Endothelial cell of umbilical vein (primary cell): ENCODE data around the gene RAB7A. TPM values are rescaled to one million over a fixed set of nuclear protein-coding genes. Genes with fewer than 3 reads are reported as not detected.

Source experiments
- BruUV-seq: library from RNA; stranded (reverse); fragments of 400-500 nt; replicated peaks from 2 replicates; lab custom pipeline; 2021; lab: Mats Ljungman, UMichigan
- CTCF ChIA-PET: fragments of 300-600, 350-600 bp; sonication (Branson Sonifier 250); formaldehyde crosslinking; loops from one replicate; lab custom pipeline; 2021; ENCODE audit warnings: antibody characterized with exemption, inconsistent platforms; lab: Charles Lee
- POLR2A ChIA-PET: fragments of 300-600, 350-600 bp; sonication (Branson Sonifier 250); formaldehyde crosslinking; loops from one replicate; lab custom pipeline; 2021; ENCODE audit warnings: antibody characterized with exemption, inconsistent platforms; lab: Charles Lee
- DNase-seq: peaks from one replicate; pipeline ENCODE4 v3.0.0-alpha.2; 2011; ENCODE audit warnings: low read depth, low spot score
- FAIRE-seq: peaks from 2 replicates; lab custom pipeline; 2011; peaks lifted over from hg19 to GRCh38; lab: Jason Lieb, UNC
- H2AFZ ChIP-seq: 2 replicates; pipeline ENCODE4 v1.6.0; 2012; ENCODE audit warnings: low read depth, low read length, control low read depth, inconsistent platforms
- H3K27ac ChIP-seq: 2 replicates; pipeline ENCODE4 v1.5.1; 2011; ENCODE audit warnings: low read depth, mild to moderate bottlenecking, control low read depth, low read length, moderate library complexity; ENCODE audit not compliant: insufficient read depth
- H3K27me3 ChIP-seq, 2 experiments: 2 replicates each; pipeline versions ENCODE4 v1.6.0 to v1.6.1; 2011; ENCODE audit warnings: low read length in 2 of 2, mixed read lengths in 1 of 2; ENCODE audit not compliant: control insufficient read depth in 2 of 2, insufficient read depth in 2 of 2
- H3K36me3 ChIP-seq, 2 experiments: 2 replicates in 1 of 2; 3 replicates in 1 of 2; pipeline ENCODE4 v1.5.1; 2011; ENCODE audit warnings: low read length in 2 of 2, mild to moderate bottlenecking in 1 of 2, moderate library complexity in 1 of 2; ENCODE audit not compliant: control insufficient read depth in 2 of 2, insufficient read depth in 2 of 2; ENCODE audit errors: extremely low read depth in 1 of 2
- H3K4me1 ChIP-seq: 3 replicates; pipeline ENCODE4 v1.5.1; 2011; ENCODE audit warnings: mild to moderate bottlenecking, low read length; ENCODE audit not compliant: control insufficient read depth, insufficient read depth; ENCODE audit errors: extremely low read depth
- H3K4me2 ChIP-seq: 2 replicates; pipeline ENCODE4 v1.6.1; 2011; ENCODE audit warnings: low read length, control low read depth, mixed read lengths; ENCODE audit not compliant: insufficient read depth
- H3K4me3 ChIP-seq, 3 experiments: fragments of 200-600 bp in 1 of 3; sonication (generic), shearing (Covaris generic) in 1 of 3; replicated peaks in 1 of 3; 2 replicates each; pipeline ENCODE4 v1.5.1; 2011 to 2016; ENCODE audit warnings: control low read depth in 3 of 3, low read length in 3 of 3, mild to moderate bottlenecking in 2 of 3, inconsistent platforms in 1 of 3, low read depth in 1 of 3, moderate library complexity in 1 of 3; ENCODE audit not compliant: insufficient read depth in 1 of 3
- H3K79me2 ChIP-seq: 2 replicates; pipeline ENCODE4 v1.6.0; 2012; ENCODE audit warnings: low read length, inconsistent platforms; ENCODE audit not compliant: control insufficient read depth, insufficient read depth
- H3K9ac ChIP-seq: replicated peaks from 2 replicates; pipeline ENCODE3; 2011; ENCODE audit warnings: low read length, control low read depth; ENCODE audit not compliant: insufficient read depth; ENCODE audit errors: extremely low read depth
- H3K9me1 ChIP-seq: replicated peaks from 3 replicates; pipeline ENCODE4 v1.6.0; 2011; ENCODE audit warnings: mild to moderate bottlenecking, low read length; ENCODE audit not compliant: control insufficient read depth, insufficient read depth; ENCODE audit errors: extremely low read depth
- H3K9me3 ChIP-seq: replicated peaks from 2 replicates; pipeline ENCODE4 v1.5.1; 2012; ENCODE audit warnings: low read length, inconsistent platforms; ENCODE audit not compliant: control insufficient read depth, insufficient read depth
- H4K20me1 ChIP-seq: replicated peaks from 2 replicates; pipeline ENCODE3; 2011; ENCODE audit warnings: mild to moderate bottlenecking, low read length; ENCODE audit not compliant: control insufficient read depth, insufficient read depth; ENCODE audit errors: extremely low read depth
- EZH2 ChIP-seq: IDR thresholded peaks from 2 replicates; pipeline ENCODE4 v1.6.1; 2012; ENCODE audit warnings: borderline replicate concordance, low read depth, mild to moderate bottlenecking, moderate library complexity, low read length, inconsistent platforms; ENCODE audit not compliant: severe bottlenecking
- FOS ChIP-seq: IDR thresholded peaks from 2 replicates; pipeline ENCODE4 v1.6.1; 2011; ENCODE audit warnings: mild to moderate bottlenecking, low read length, moderate library complexity, borderline replicate concordance; ENCODE audit not compliant: insufficient read depth
- GATA2 ChIP-seq: IDR thresholded peaks from 2 replicates; pipeline ENCODE4 v1.7.0; 2011; ENCODE audit warnings: low read depth, mild to moderate bottlenecking, moderate library complexity, mixed read lengths, low read length; ENCODE audit not compliant: insufficient read length, insufficient read depth
- JUN ChIP-seq: IDR thresholded peaks from 2 replicates; pipeline ENCODE4 v1.6.1; 2011; ENCODE audit warnings: borderline replicate concordance, low read depth; ENCODE audit not compliant: insufficient read length, insufficient read depth
- MYC ChIP-seq: IDR thresholded peaks from one replicate; pipeline ENCODE4 v1.6.1; 2011; ENCODE audit warnings: mild to moderate bottlenecking, low read depth, low read length
- POLR2A ChIP-seq: IDR thresholded peaks from 2 replicates; pipeline ENCODE4 v1.6.1; 2012; ENCODE audit warnings: low read depth, mild to moderate bottlenecking, control low read depth, low read length
- POLR2AphosphoS5 ChIP-seq: IDR thresholded peaks from 2 replicates; pipeline ENCODE4 v1.6.1; 2012; ENCODE audit warnings: low read depth, mild to moderate bottlenecking, control low read depth, low read length, moderate library complexity; ENCODE audit not compliant: insufficient read depth
- dilution Hi-C: fragments of 300-500 bp; cut with MboI; formaldehyde crosslinking; loops from one replicate; pipeline ENCODE4 v1.15.0; 2019; ENCODE audit warnings: low sequenced_read_pairs; ENCODE audit not compliant: extremely low pct_ligation_motif_present
- intact Hi-C: fragments of 100-400 bp; cut with micrococcal nuclease; formaldehyde crosslinking; loops from one replicate; pipeline ENCODE4 v1.10.0; 2022
- polyA plus RNA-seq, 4 experiments: library from polyadenylated mRNA; depleted of rRNA in 3 of 4; stranded (reverse) in 3 of 4; unstranded in 1 of 4; fragments of >200 nt; gene quantifications; 2 replicates each; pipeline versions ENCODE4 v1.2.1 to v1.2.3, GENCODE V29; 2011 to 2012; ENCODE audit warnings: missing spikeins in 1 of 4
- total RNA-seq: library from RNA; stranded (reverse); gene quantifications from 2 replicates; pipeline ENCODE4 v1.2.3, GENCODE V29; 2021
- TF ChIP-seq, protein P1 (sequence below), 2 donors: IDR thresholded peaks; 1 replicate in 1 of 2; 2 replicates in 1 of 2; pipeline ENCODE4 v1.5.1; 2011; ENCODE audit warnings: low read length in 2 of 2, mild to moderate bottlenecking in 2 of 2, moderate library complexity in 2 of 2, control low read depth in 1 of 2, inconsistent platforms in 1 of 2, low read depth in 1 of 2; ENCODE audit not compliant: insufficient read depth in 1 of 2; ENCODE audit errors: extremely low read depth in 1 of 2
- TF ChIP-seq, protein P2 (sequence below): IDR thresholded peaks from 2 replicates; pipeline ENCODE4 v1.6.1; 2011; ENCODE audit not compliant: insufficient read depth, insufficient read length

The RAB7A gene
- total and polyA plus RNA-seq, 2 donors (not counting 3 experiments of a cell fraction or from before 2014, with no cell fraction given): 243 to 262 TPM

DNA sequence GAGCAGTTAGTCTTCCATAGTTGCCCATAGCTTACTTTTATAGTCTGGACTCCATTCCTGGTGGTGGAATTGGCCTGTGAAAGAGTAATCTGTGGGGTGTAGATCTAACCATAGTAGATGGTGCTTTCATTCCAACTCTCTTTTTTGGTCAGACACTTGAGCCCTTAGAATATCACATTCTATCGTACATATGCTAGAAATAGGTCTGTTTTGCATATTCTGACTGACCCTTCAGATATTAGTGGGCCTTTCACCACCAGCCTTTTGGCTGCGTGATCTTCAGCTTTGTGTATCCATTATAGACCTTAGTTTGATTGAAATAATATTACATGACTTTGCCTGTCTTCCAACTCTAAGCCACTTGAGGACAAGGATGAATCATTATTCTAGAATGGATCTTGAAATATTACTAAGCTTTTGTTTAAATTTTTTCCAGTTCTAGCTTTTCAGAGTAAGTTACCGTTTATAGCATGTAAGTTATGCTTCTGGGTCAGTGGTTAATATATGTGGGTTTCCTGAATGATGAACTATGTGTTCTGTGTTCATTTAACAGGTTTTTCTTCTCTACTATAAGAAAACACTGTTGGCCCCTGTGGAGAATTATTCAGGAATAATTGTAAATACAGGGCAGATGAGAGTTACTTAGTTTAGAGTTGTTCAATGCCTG lies 8.7 kb downstream of the RAB7A start:
- ChIA-PET CTCF (interaction anchor here (1.8 to 2.1 kb wide), 2 partner anchors 24 to 54 kb away, joined by 4 to 9 read pairs; no protein-coding TSS in a partner anchor), POLR2A (no interaction called here)
- Histone ChIP-seq H3K9me1 (no peaks in the 10 kb centered on the region), H3K9ac (no peak overlapping the region), H3K27me3 (no peaks in the 10 kb centered on the region), H3K36me3 (peaks cover 2% of the 10 kb centered on the region in 2 experiments), H4K20me1 (peaks cover 50% of the 10 kb centered on the region), H3K4me1 (no peaks in the 10 kb centered on the region), H3K4me2 (no peak overlapping the region), H3K27ac (no peak overlapping the region), H3K4me3 (no peak overlapping the region), H3K9me3 (no peaks in the 10 kb centered on the region), H2AFZ (no peak overlapping the region), H3K79me2 (peaks cover 97% of the 10 kb centered on the region)
- FAIRE-seq: no peak
- BruUV-seq: no TSS peak
- intact Hi-C loops (no loop called here), dilution Hi-C loops (no loop called here)
- DNase-seq: no peak
- TF ChIP-seq FOS (no peak), POLR2A (no peak), EZH2 (no peak), JUN (no peak), POLR2AphosphoS5 (no peak), MYC (no peak), GATA2 (no peak)
- TF ChIP-seq, protein P1, sequence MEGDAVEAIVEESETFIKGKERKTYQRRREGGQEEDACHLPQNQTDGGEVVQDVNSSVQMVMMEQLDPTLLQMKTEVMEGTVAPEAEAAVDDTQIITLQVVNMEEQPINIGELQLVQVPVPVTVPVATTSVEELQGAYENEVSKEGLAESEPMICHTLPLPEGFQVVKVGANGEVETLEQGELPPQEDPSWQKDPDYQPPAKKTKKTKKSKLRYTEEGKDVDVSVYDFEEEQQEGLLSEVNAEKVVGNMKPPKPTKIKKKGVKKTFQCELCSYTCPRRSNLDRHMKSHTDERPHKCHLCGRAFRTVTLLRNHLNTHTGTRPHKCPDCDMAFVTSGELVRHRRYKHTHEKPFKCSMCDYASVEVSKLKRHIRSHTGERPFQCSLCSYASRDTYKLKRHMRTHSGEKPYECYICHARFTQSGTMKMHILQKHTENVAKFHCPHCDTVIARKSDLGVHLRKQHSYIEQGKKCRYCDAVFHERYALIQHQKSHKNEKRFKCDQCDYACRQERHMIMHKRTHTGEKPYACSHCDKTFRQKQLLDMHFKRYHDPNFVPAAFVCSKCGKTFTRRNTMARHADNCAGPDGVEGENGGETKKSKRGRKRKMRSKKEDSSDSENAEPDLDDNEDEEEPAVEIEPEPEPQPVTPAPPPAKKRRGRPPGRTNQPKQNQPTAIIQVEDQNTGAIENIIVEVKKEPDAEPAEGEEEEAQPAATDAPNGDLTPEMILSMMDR (IDR thresholded peaks at IDR 0.05; ENCODE audit: extremely low read depth in 1 of 2, insufficient read depth in 1 of 2, low read depth in 1 of 2, low read length in 2 of 2): no peak
- TF ChIP-seq, protein P2, sequence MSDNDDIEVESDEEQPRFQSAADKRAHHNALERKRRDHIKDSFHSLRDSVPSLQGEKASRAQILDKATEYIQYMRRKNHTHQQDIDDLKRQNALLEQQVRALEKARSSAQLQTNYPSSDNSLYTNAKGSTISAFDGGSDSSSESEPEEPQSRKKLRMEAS: no peak
